Osteocyte (in vitro differentiated cells): Measurements from ENCODE around the gene GREM1. TPM values are rescaled to one million over a fixed set of nuclear protein-coding genes. Genes with fewer than 3 reads are reported as not detected.

Source experiments
- DNase-seq: peaks from one replicate; pipeline ENCODE4 v3.0.0; 2021; ENCODE audit warnings: mixed read lengths; ENCODE audit not compliant: unreplicated experiment; ENCODE audit errors: extremely low spot score
- H3K27ac Mint-ChIP-seq: one replicate; pipeline ENCODE4 v1.8.0; 2021; ENCODE audit warnings: mild to moderate bottlenecking, mixed read lengths; ENCODE audit not compliant: unreplicated experiment
- H3K27me3 Mint-ChIP-seq: one replicate; pipeline ENCODE4 v1.8.0; 2021; ENCODE audit warnings: mixed read lengths; ENCODE audit not compliant: unreplicated experiment
- H3K36me3 Mint-ChIP-seq: one replicate; pipeline ENCODE4 v1.8.0; 2021; ENCODE audit warnings: mixed read lengths; ENCODE audit not compliant: unreplicated experiment
- H3K4me1 Mint-ChIP-seq: one replicate; pipeline ENCODE4 v1.8.0; 2021; ENCODE audit warnings: mixed read lengths; ENCODE audit not compliant: unreplicated experiment
- H3K4me3 Mint-ChIP-seq: one replicate; pipeline ENCODE4 v1.8.0; 2021; ENCODE audit warnings: mild to moderate bottlenecking, moderate library complexity, mixed read lengths; ENCODE audit not compliant: unreplicated experiment
- H3K9me3 Mint-ChIP-seq: one replicate; pipeline ENCODE4 v1.8.0; 2021; ENCODE audit warnings: mixed read lengths; ENCODE audit not compliant: unreplicated experiment
- CTCF ChIP-seq: fragments of 200-600 bp; sonication (generic); IDR thresholded peaks from 2 replicates; pipeline ENCODE4 v1.5.0; 2021; ENCODE audit warnings: antibody characterized with exemption, mild to moderate bottlenecking, moderate library complexity
- long read RNA-seq: library from polyadenylated mRNA; unstranded; transcript quantifications from one replicate; pipeline ENCODE4 v2.0.0, GENCODE V29; 2021
- total RNA-seq: library from RNA; stranded (reverse); gene quantifications from 2 replicates; pipeline ENCODE4 v1.2.1, GENCODE V29; 2021

GREM1 gene
- total RNA-seq, result 252 and 294 TPM in 2 replicates
- long read RNA-seq, full-length matches to known transcripts, result 61 of 348 reads
- long read RNA-seq, partial matches to known transcripts, result 0 of 348 reads
- long read RNA-seq, other reads (novel, unspliced or antisense), result 287 of 348 reads

- H3K4me1 Mint-ChIP-seq, result peaks cover 46% of the 10 kb centered on the region
- TF ChIP-seq CTCF, result no peak
- DNase-seq, result peak; percentile 92
- H3K9me3 Mint-ChIP-seq, result no peaks in the 10 kb centered on the region
- no peaks in the 10 kb centered on the region for H3K27me3 Mint-ChIP-seq
- H3K27ac Mint-ChIP-seq, result peak within 1 kb of the TSS; percentile 92
- peak within 1 kb of the TSS; percentile 88 for H3K4me3 Mint-ChIP-seq
- peaks cover 9% of the 10 kb centered on the region for H3K36me3 Mint-ChIP-seq
These were observed at the start of gene GREM1 for GRCh38 chr15:32717426-32718226. Gene GREM1 (plus strand): TSS chr15:32718004. CDS start chr15:32730691, 12,687 bp downstream.

GRCh38 chr15:32668942-32669341 is 48.9 kb upstream of the GREM1 start:
- Mint-ChIP-seq H3K9me3 (no peaks in the 10 kb centered on the region), H3K4me3 (no peak overlapping the region), H3K36me3 (no peaks in the 10 kb centered on the region), H3K27me3 (no peaks in the 10 kb centered on the region), H3K4me1 (peaks cover 39% of the 10 kb centered on the region), H3K27ac (peak overlapping the region; percentile 32)
- DNase-seq, result no peak
- TF ChIP-seq CTCF, result no peak

- Mint-ChIP-seq H3K36me3 (no peaks in the 10 kb centered on the region), H3K27me3 (no peaks in the 10 kb centered on the region), H3K4me3 (peak overlapping the region; percentile 60), H3K27ac (peak overlapping the region; percentile 93), H3K4me1 (peaks cover 39% of the 10 kb centered on the region), H3K9me3 (no peaks in the 10 kb centered on the region)
- no peak for TF ChIP-seq CTCF
- no peak for DNase-seq
These were observed 47.8 kb upstream of the GREM1 start for GRCh38 chr15:32669896-32670611.

- Mint-ChIP-seq H3K36me3 (no peaks in the 10 kb centered on the region), H3K4me3 (no peak overlapping the region), H3K27me3 (no peaks in the 10 kb centered on the region), H3K27ac (peak overlapping the region; percentile 93), H3K4me1 (peaks cover 36% of the 10 kb centered on the region), H3K9me3 (no peaks in the 10 kb centered on the region)
- DNase-seq, result no peak
- no peak for TF ChIP-seq CTCF
These were observed 47.2 kb upstream of the GREM1 start for GRCh38 chr15:32670623-32671022.
